ENCODE data around the gene EPB41L4B.
A peak's percentile ranks its signal among the peaks of the same experiment; 100 is the strongest.
"Not testable (repeated sequence)": the region's sequence is repeated elsewhere in the genome, so short reads cannot be mapped to it uniquely, and the experiment has no call there.

Gene EPB41L4B

GRCh38 chr9:109244179-109245132 is 76.4 kb downstream of the EPB41L4B start:
- DNase-seq (ENCODE audit: low read depth) = peak; percentile 17

DNA sequence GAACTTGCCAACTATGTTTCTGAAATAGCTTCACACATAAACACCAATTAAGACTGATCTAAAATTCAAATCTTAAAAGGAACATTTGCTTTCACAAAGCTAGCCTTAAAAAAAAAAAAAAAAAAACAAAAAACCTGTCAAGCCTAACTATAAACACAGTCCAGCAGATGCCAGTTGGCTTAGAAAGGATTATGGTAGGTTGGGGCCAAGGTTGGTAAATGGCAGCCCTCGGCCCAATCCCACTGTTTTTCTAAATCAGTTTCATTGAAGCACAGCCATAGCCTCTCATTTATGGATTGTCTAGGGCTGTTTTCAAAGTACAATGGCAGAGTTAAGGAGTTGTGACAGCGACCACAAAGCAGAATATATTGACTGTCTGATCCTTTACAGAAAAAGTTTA is 78.1 kb downstream of the EPB41L4B start:
- no peak for DNase-seq (ENCODE audit: low read depth)

DNA sequence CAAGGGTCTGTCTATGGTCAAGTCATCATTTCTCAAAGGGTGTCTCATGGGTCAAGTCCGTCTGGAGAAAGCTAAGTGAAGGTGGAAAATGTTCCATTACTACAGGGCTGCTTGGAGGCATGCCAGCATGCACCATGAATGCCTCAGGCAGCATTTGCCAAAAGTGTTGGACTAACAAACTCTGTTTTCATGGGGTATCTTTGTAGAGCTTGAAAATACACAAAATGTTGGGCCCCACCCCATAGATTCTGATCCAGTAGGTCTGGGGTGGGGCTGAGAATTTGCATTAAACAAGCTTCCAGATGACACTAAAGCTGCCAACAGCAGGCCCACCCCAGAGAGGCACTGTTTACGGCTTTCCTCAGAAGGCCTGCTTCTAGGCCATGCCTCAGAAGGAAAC is 78.8 kb downstream of the EPB41L4B start:
- DNase-seq (ENCODE audit: low read depth) = no peak

- no peak for DNase-seq (ENCODE audit: low read depth)
Observed at GRCh38 chr9:109241207-109241606, 79.7 kb downstream of the EPB41L4B start.

GRCh38 chr9:109239240-109239639 is 81.6 kb downstream of the EPB41L4B start:
- no peak for DNase-seq (ENCODE audit: low read depth)

GRCh38 chr9:109238655-109239054 is 82.2 kb downstream of the EPB41L4B start:
- DNase-seq (ENCODE audit: low read depth) = no peak

GRCh38 chr9:109238125-109238524 is 82.7 kb downstream of the EPB41L4B start:
- no peak for DNase-seq (ENCODE audit: low read depth)

DNA sequence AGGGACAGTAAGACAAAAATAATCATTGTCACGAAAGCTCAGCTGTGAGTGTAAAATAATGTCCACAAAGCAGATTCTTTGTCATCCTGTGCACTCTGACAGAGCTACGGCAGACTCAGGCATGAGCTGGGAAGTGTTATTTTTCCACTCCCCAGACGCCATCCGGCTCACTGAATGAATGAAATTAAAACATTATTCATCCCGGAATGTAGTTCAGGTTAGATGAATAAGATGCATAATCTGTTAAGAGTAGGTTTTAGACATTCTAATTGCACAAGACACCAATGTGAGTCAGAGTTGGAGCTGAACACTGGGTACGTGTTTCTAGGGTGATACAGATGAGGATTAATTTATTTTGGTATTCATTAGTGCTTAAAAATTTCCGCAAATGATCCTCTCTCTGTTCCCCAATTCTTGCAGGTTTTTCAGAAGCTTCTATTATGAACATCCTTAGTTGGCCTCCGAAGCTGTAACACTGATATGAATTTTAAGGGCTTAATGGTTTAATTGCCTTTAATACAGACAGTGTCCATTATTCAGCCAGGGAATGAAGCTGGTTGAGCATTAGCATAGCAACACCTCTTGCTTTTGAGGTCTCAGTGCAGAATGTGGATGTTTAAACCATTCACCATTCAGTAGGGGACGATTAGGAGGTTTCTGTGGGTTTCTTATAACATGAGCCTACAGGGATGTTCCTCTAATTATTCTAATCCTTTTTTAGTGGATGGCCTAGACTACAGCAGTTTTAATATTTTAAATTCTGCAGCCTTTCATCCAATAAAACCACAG is 88.2 kb downstream of the EPB41L4B start:
- DNase-seq (ENCODE audit: low read depth) = no peak

DNA sequence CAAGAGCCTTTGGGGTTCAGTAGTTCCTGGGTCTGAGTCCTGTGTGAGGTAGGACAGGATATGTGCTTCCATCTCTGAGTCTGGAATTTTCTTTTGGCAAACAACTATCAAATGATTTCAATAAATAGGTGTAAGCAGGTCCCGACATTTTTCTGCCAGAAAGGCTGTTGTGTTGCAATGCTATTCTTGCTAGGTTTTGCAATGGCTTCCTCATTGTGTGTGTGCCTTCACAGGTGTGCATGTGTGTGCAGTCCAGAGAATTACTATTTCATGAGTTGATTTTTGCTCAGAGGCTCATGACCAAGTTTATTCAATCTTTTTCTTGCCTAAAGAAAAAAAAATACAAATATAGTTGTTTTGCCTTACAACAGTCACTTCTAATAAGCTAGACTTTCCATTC is 89.3 kb downstream of the EPB41L4B start:
- DNase-seq (ENCODE audit: low read depth) = no peak

DNA sequence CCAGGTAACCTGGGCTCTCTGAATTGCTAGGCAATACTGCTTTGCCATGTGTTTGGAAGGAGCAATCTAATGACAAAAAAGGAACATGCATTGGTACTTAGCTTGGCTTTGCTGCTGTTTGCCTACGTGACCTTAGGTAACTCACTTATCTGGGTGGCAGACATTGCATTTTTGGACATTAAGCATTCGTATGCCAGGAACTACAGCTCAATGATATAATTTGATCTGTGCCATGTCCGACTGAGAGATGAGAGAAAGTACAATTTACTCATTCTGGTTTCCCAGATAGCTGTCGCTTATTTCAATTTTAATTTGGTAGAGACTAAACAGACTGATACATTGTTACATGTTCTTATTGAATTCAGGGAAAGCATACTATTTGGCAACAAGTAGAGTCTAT is 90.6 kb downstream of the EPB41L4B start:
- DNase-seq (ENCODE audit: low read depth) = no peak

GRCh38 chr9:109229682-109230081 is 91.2 kb downstream of the EPB41L4B start:
- no peak for DNase-seq (ENCODE audit: low read depth)

DNA sequence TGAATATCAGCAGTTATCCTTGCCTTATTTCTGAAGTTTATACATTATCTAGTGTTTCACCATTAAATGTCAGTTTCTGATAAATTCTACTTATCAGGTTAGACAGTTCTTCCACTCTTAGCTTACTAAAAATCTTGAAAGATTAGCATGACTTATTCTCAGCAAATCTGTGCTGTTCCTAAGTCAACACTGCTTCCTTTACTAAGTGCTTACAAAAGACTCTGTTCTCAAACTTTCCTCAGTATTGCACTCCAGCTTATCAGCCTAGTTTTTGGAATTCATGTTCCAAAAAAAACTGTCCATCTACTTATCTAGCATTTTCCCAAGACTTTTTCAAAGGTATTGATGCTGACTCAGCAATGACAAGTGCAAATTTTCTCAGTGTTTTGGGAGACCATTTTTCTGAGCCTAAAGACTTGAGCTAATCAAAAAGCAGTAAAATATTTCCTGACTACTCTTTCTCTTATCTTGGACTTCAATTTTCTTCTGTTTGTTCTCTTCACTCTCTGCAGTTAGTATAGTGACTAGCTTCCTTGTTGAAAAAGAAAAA is 92.7 kb downstream of the EPB41L4B start:
- no peak for DNase-seq (ENCODE audit: low read depth)

- no peak for DNase-seq (ENCODE audit: low read depth)
Observed at GRCh38 chr9:109225629-109226028, 95.2 kb downstream of the EPB41L4B start.

DNA sequence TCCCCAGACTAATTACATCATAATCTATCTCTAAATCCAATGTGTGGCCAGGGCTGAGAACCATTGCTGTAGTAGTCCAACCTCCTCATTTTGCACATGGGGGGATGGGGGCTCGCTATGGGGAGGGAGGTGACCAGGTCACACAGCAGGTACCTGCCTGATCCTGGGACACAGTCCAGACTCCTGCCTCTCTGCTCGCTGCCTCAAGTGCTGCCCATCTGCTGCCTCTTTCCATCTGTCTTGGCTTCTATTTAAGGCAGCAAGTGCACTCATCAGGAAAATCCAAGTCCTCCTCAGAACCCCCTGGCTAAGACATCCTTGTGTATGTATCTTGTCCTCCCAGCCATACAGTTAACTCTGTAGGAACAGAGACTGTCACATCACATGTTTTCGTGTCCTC is 96.1 kb downstream of the EPB41L4B start:
- DNase-seq (ENCODE audit: low read depth) = no peak

GRCh38 chr9:109218242-109218641 is 102.6 kb downstream of the EPB41L4B start:
- not testable (repeated sequence) for DNase-seq (ENCODE audit: low read depth)

- DNase-seq (ENCODE audit: low read depth) = no peak
Observed at GRCh38 chr9:109214414-109214813, 106.4 kb downstream of the EPB41L4B start.

GRCh38 chr9:109213285-109214121 is 107.4 kb downstream of the EPB41L4B start:
- no peak for DNase-seq (ENCODE audit: low read depth)

- no peak for DNase-seq (ENCODE audit: low read depth)
Observed at GRCh38 chr9:109212768-109213167, 108.1 kb downstream of the EPB41L4B start.

DNA sequence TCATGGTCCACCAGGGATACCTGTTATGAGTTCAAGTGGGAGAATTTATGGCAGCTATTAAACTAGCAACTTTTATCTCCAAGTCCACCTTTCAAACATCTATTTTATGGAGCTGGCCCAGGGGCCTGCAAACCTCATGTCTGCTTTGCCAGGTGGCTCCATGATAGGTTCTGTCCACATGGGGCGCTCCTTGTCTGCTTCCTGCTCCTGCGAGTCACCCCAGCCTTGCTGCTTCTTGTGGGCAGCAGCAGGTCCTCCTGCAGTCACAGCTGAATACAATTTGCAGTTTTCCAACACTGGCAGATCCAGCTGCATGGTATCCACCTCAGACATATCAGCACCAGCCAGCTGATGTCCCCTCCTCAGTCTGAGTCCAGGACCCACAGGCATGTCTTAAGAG is 114.2 kb downstream of the EPB41L4B start:
- no peak for DNase-seq (ENCODE audit: low read depth)

DNA sequence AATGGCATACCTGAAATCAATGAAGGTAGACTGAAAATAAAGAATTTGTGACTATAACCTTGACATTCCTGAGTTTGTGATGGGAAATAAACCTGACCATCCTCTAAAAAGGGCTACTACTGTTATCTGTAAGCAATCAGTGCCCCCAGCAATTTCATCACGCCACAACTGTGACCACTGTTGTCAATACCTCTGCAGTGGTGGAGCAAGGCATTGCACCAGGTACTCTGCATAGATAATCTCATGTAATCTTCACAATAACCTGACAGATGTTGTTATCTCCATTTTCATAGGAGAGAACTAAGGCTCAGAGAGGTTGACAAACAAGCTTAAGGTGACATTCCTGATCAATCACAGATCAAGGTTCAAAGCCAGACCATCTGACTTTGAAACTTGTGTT is 115.3 kb downstream of the EPB41L4B start:
- no peak for DNase-seq (ENCODE audit: low read depth)

DNA sequence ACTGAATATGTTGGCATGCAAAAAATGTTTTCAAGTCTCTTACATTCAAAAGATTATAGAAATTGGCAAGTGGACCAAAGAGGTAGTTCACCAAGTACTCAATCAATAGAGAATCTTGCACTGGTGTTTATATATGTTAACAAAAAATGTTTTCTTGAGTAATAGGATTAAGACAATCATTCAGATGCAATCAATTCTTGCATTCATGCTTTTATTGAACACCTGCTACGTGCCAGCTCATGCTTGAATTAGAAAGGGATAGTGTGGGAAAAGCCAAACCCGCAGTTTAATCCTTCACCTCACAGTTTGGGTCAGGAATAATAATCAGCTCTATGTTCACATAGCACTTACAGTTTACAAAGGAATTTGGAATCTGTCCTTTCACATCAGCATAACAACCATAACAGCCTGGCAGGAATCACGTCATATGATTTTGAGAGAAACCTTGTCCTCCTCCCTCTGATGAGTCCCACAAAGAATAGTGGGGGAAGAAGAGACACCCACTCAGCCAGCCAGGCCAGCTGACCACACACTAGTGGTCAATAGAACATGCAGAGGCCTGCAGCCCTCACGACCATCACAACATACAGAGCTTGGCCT is 117.0 kb downstream of the EPB41L4B start:
- DNase-seq (ENCODE audit: low read depth) = no peak
